GM12873 (cell line): ENCODE data around the gene DNASE1L1.

ENCODE experiments used
- TF ChIP-seq, protein P1 (sequence below): IDR thresholded peaks from 2 replicates; pipeline ENCODE4 v1.5.1; 2012; ENCODE audit warnings: low read depth, mild to moderate bottlenecking, moderate library complexity, low read length, control low read depth; ENCODE audit not compliant: insufficient read depth; ENCODE audit errors: missing control alignments

Gene DNASE1L1

DNA sequence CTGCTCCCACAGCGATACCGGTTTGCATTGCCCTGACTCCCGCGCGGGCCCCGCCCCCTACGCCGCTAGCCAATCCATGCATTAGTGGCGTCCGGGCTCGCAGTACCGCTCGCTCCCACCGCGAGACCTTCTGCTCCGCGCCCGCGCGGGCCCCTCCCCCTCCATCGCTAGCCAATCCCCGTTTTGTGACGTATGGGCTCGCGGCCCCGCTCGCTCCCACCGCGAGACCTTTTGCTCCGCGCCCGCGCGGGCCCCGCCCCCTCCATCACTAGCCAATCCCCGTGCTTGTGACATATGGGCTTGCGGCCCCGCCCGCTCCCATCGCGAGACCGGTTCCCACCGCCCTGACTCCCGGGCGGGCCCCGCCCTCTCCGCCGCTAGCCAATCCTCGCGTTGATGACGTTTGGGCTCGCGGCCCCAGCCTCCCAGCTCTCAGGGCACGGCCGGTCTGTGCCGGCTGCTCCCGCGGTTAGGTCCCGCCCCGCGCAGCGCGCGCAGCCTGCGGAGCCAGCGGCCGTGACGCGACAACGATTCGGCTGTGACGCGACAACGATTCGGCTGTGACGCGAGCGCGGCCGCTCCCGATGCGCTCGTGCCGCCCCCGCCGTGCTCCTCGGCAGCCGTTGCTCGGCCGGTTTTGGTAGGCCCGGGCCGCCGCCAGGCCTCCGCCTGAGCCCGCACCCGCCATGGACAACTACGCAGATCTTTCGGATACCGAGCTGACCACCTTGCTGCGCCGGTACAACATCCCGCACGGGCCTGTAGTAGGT is 30.1 kb downstream of the DNASE1L1 start, which contains the start of gene EMD:
Gene EMD (plus strand): TSS at position 497 of the 770 bp plus-strand sequence. CDS start 190 bp downstream, at position 687.
- TF ChIP-seq, protein P1, sequence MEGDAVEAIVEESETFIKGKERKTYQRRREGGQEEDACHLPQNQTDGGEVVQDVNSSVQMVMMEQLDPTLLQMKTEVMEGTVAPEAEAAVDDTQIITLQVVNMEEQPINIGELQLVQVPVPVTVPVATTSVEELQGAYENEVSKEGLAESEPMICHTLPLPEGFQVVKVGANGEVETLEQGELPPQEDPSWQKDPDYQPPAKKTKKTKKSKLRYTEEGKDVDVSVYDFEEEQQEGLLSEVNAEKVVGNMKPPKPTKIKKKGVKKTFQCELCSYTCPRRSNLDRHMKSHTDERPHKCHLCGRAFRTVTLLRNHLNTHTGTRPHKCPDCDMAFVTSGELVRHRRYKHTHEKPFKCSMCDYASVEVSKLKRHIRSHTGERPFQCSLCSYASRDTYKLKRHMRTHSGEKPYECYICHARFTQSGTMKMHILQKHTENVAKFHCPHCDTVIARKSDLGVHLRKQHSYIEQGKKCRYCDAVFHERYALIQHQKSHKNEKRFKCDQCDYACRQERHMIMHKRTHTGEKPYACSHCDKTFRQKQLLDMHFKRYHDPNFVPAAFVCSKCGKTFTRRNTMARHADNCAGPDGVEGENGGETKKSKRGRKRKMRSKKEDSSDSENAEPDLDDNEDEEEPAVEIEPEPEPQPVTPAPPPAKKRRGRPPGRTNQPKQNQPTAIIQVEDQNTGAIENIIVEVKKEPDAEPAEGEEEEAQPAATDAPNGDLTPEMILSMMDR, result no peak

DNA sequence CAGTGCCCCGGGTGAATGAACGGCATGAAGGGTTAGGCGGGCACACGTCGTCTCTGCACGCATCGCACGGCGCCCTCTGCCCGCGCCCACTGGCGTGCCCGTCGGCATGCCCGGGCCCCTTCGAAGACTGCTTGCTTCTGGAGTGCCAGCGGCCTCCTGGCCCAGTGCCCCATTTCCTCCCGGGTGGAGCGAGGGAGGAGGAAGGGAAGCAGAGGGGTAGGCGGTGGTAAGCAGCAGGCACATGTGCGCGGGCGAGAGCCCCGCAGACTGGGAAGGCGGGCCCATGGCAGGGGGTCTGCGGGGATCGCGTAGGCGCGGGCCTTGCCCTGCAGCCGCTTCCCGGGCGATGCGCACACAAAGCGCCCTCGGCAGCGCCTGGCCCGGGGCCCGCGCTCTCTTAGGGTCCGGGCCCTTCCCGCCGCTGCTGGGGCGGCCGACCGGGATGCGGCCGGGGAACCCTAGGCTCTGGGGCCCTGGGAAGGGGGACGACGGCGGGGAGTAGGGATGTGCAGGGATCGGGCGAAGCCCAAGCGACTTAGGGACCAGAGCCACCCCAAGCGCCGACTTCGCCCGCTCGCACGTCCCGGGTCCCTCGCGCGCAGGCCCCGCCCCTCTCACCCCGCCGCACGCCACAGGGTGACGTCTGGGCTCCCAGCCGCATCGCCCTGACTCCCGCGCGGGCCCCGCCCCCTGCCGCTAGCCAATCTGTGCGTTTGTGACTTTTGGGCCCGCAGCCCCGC is 30.8 kb downstream of the DNASE1L1 start:
- TF ChIP-seq, protein P1, result no peak

DNA sequence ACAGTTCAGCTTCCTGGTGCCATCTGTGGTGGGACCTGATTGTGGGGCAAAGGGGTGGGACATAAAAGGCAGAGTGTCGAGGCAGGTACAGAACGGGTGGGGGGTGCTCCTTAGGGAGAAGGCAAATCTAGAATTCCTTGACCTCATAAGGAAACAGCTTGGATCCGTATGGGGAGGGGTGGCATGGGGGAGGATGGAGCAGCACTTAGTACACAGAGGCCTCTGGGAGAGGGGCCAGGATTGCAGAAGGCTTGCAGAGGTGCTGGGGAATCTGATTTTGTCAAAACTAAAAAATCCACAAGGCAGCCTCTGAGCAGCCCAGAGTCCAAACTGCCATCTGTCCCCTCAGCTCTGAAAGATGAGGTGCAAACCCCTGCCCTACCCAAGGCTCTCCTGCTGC is 32.3 kb downstream of the DNASE1L1 start:
- TF ChIP-seq, protein P1, result no peak

DNA sequence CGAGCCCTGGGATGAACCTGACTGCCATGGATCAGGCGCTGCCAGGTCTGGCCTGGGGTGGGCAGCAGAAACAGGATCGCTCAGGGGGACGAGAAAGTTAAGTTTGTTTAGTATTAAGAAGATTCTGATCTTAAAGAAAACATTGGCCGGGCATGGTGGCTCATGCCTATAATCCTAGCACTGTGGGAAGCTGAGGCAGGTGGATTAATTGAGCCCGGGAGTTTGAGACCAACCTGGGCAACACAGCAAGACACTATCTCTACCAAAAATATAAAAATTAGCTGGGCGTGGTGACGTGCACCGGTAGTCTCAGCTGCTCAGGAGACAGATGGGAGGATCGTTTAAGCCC is 33.9 kb downstream of the DNASE1L1 start:
- TF ChIP-seq, protein P1, result no peak

DNA sequence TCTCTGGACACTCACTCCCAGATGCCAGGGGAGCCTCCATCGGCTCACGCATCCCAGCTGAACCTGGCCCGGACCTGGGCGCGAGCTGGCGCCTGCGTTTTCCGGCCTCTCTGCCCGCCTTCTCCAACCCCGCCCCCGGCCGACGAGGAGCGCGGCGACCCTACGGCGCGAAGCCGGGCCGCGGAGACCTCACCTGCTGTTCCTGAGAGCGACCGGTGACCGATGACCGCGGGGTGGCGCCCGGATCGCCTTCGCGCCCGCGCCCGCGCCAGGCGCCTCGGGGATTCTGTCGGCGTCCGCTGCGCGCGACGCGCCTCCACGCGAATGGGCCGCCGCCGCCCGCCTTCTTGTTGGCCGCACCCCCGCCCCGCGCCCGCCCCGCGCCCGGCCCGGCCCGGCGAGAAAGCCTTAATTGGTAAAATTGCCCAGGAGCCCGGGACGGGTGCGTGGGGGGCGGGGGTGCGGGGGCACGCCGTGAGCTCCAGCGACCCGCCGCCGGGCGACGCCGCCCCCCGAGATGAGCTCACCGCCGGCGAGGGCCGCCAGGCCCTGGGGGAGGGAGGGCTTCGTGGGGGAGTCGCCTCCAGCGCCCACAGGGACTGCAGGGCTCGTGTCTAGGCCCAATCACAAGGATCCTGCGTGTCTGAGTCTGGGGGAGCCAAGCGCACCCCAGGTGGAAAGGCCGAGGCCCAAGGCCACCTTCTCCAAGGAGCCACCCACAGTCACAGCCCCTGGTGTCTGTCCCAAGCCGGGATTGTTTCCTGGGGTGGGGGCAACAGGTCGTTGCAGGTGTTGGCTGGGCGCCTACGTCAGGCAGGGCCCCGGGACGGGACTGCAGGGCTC is 34.5 kb downstream of the DNASE1L1 start, which contains the start of gene FLNA:
Gene FLNA (minus strand): TSS at position 322 of the 843 bp plus-strand sequence. CDS start 3,389 bp downstream, outside the sequence.
- TF ChIP-seq, protein P1, result no peak

DNA sequence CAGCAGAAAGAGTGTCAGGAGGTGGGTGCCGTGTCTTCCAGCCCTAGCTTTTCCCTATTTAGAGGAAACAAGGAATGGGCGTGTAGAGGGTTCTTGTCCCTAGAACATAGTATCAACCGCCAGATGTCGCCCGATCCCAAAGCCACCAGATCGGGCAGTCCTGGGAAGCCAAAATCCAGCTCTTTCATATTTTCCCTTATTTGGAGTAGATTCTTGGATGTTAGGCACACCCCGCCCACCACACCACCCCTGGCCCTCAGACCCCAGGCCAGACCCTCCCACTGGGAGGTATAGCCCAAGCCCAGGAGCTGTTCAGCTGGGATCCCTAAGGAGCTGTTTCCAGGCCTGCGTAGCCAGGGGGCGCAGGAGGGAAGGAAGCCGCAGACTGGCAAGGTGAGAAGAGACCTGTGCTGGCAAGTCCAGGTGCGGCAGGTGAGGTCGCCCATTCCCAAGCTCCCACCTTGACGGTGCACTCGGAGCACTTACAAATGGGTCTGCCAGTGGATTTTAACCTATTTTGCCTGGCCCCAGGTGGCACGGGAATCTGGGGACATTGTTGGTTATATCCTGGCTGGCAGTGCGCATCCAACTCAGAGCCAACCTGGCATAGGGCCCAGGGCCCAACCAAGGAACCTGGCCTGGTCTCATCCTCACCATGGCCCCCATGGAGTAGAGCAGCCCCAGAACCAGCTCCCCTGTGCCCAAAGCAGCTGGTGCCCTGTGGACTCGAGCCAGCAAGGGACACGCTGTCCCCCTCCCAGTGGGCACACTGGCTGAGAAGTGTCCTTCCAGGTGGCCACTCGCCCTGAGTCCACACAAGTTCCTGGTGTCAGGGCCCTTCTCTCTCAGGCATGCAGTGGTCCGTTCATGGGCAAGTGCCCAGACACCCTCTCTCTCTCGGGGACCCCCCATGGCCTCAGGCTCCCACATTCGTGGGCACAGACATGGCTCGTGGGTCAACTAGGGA is 35.4 kb downstream of the DNASE1L1 start:
- TF ChIP-seq, protein P1, result peak; percentile 52
